Suppressor macrophage treated with lipopolysaccharide for 1 hour (primary cell): ENCODE data around the gene HSD11B1.

Experiments
- DNase-seq, 3 donors: peaks; one replicate each; pipeline ENCODE4 v3.0.0-alpha.2; 2020 to 2022

The HSD11B1 gene

GRCh38 chr1:209728466-209728865 is 23.8 kb downstream of the HSD11B1 start:
- DNase-seq, result no peak

DNA sequence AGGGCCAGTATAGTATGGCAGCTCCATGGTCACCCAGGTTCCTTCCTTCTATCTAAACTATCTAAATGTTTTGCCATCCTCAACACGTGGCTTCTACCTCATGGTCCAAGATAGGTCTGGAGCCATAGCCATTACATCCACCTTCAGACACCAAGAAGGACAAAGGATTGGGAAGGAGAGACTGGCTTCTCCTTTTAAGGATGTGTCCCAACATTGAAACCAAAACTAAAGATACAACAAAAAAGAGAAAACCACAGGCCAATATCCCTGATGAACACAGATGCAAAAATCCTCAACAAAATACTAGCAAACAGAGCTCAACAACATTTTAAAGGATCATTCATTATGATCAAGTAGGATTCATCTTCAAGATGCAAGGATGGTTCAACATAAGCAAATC is 24.8 kb downstream of the HSD11B1 start:
- peak in 2 of 3 donors; percentile 35 to 36 for DNase-seq

- no peak for DNase-seq
Observed at GRCh38 chr1:209732725-209733124, 28.1 kb downstream of the HSD11B1 start.

- DNase-seq, result peak; percentile 89 to 99 (median 96)
Observed at GRCh38 chr1:209733409-209734192, 29.0 kb downstream of the HSD11B1 start.

DNA sequence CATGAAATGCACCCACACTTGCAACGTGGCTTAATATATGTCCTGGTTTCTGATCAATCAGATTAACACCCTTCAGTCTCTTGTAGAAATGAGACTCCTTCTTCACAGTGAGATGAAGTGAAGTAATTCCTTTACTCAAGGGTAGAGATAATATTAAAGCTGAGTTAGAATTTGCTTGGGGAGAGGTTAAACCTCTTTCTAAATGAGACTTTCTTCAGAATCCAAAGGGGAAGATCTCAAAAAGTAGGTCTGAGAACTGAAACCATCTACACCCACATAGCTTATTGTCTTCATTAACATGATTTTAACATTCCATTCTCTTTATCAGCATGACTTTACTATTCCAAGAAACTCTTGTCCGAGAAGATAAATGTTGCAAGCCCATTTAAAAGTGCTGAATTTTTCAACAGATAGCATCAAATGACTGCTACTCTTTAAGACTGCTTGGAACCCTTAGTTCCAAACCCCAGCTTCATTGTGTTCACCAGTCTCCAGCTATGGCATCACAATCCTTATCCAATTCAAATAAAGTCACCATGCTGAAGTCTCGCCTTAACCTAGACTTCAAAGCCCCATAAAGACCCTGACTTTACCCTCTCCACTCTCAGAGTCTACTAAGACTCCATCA is 32.0 kb downstream of the HSD11B1 start:
- peak in 1 of 3 donors; percentile 65 for DNase-seq

GRCh38 chr1:209737118-209737505 is 32.5 kb downstream of the HSD11B1 start:
- DNase-seq, result no peak

DNA sequence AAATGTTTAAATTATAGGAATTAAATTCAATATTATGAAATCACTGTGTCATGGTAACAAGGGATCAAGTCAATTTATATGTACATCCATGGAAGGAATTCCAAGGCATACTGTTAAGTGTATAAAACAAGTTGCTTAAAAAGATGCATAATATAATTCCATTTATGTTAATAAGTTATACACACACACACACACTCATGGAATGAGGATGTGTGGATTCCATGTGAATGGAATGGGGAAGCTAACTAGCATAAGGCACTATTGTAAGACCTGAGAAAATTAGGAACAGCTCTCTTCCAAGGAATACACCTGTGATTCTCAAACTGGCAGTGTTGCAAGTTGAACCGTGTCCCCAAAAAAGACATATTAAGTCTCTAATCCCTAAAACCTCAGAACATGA is 33.6 kb downstream of the HSD11B1 start:
- DNase-seq, result no peak

DNA sequence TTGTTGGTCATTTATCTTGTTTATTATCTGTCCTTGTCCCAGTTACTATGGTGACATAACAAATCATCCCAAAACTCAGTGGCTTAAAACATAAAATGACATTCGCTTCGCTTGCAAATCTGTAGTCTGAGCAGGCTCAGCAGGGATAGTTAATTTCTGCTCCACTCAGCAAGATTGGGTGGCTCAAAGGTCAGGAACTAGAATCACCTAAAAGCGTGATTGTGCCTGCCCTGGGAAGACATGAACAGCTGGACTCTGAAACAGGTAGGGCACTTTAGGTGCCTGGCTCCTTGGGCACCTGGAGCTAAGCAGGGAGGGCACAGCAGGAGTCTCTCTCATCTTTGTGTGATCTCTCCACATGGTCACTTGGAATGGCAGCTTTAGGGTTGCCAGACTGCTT is 36.5 kb downstream of the HSD11B1 start:
- no peak for DNase-seq

- DNase-seq, result no peak
Observed at GRCh38 chr1:209741889-209742288, 37.2 kb downstream of the HSD11B1 start.

- peak in 2 of 3 donors; percentile 57 to 70 for DNase-seq
Observed at GRCh38 chr1:209742409-209743144, 37.9 kb downstream of the HSD11B1 start.

- no peak for DNase-seq
Observed at GRCh38 chr1:209743145-209743482, 38.5 kb downstream of the HSD11B1 start.

- DNase-seq, result peak in 1 of 3 donors; percentile 59
Observed at GRCh38 chr1:209746451-209747165, 42.0 kb downstream of the HSD11B1 start.

- peak; percentile 86 to 89 (median 87) for DNase-seq
Observed at GRCh38 chr1:209747580-209748262, 43.1 kb downstream of the HSD11B1 start.

- DNase-seq, result no peak
Observed at GRCh38 chr1:209748620-209749019, 44.0 kb downstream of the HSD11B1 start.

DNA sequence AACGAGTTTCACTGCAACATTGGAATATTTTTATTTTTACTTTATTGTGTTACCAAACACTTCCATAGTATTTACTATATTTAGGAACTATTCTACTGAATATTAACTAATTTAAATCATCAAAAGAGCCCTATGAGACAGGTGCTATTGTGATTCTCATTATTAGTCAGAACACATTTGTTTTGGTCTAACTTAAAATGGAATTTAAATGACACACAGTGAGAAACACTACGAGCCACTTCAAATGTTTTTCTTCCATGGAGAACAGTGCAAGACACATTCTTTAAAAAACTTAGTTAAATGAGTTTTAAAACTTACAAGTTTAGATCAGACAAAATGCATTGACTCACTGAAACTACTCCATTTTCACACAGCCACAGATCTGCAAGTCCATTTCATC is 44.6 kb downstream of the HSD11B1 start:
- no peak for DNase-seq

GRCh38 chr1:209749670-209750323 is 45.2 kb downstream of the HSD11B1 start:
- DNase-seq, result no peak

GRCh38 chr1:209751627-209752231 is 47.1 kb downstream of the HSD11B1 start:
- no peak for DNase-seq

- no peak for DNase-seq
Observed at GRCh38 chr1:209752890-209753289, 48.2 kb downstream of the HSD11B1 start.

- DNase-seq, result peak; percentile 59 to 85 (median 64)
Observed at GRCh38 chr1:209755256-209755655, 50.6 kb downstream of the HSD11B1 start.

DNA sequence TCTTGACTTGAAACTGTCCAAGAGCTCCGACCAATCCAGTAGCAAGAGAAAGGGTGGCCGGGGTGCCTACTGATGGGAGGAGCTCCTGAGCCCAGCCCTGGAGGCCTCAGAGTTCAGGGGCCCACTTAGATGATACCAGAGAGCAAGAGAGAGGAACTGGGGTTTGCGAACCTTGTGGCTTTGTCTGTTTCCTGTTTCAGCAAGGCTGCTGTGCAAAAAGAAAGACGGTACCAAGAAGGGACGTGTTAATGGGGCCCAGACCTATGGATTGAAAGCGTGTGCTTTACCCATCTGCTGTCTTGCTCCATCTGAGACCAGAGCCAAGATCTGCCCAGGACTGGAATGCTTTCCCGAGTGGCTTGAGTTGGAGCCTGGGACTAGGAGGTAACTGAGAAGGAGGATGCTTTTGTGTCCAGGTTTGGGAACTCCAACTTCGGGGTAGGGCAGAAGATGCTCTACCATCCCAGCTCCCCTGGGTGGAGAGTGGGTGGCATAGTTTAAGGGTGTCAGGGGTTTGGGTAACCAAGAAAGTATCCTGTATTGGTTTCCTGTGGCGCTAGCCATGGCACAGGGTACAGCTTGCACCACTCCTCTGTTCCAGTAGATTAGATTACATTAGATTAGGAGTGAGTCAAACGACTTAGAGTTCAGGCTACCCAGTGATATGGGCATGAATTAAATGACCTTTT is 51.4 kb downstream of the HSD11B1 start, which contains the start of gene TRAF3IP3:
Gene TRAF3IP3 (plus strand): TSS at position 128 of the 689 bp plus-strand sequence. CDS start 3,987 bp downstream, outside the sequence.
- DNase-seq, result peak; percentile 66 to 79 (median 79)
